C4-2B (cell line): ENCODE results near the gene HORMAD2.

Source experiments
- H3K27ac ChIP-seq: fragments of 450-650 bp; 2 replicates; pipeline ENCODE4 v1.5.1; 2017
- ZFX ChIP-seq: fragments of 450-650 bp; IDR thresholded peaks from 2 replicates; pipeline ENCODE4 v1.6.1; 2017
- TF ChIP-seq, protein P1 (sequence below): fragments of 450-650 bp; conservative IDR thresholded peaks from 2 replicates; pipeline ENCODE4 v1.5.1; 2017; ENCODE audit warnings: mild to moderate bottlenecking

The HORMAD2 gene

DNA sequence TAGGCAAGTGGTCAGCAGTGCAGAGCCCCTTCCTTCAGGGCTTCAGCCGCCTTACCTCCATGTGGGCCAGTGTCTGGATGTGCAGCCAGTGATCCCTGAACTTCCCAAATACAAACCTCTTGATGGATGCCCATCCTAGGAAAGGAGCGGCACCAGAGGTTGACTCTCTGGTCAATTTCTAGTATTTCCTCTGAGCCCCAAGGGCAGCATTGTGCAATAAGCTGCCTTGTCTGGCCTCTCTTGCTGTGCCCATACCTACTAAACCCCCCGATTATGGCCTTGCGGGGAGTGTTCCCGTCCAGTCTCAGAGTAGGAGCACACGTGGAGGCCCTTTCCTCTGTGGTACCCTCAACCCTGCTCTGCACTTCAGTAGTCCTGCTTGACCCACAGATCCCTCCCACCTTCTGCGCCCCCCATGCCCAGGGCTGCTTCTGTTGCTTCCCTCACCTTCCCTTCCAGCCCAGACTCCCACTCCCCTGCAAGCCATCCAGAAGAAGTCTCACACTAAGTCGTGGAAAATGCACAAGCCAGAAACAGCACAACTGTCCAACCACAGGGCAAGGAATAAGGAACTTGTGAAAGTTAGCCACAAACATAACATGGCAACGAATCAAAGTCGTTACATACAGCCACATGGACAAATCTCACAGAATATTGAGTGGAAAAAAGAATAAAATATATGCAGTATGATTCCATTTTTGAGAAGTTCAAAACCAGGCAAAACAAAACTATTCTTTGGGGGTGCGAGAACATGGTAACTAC lies 39.6 kb upstream of the HORMAD2 start:
- TF ChIP-seq, protein P1, sequence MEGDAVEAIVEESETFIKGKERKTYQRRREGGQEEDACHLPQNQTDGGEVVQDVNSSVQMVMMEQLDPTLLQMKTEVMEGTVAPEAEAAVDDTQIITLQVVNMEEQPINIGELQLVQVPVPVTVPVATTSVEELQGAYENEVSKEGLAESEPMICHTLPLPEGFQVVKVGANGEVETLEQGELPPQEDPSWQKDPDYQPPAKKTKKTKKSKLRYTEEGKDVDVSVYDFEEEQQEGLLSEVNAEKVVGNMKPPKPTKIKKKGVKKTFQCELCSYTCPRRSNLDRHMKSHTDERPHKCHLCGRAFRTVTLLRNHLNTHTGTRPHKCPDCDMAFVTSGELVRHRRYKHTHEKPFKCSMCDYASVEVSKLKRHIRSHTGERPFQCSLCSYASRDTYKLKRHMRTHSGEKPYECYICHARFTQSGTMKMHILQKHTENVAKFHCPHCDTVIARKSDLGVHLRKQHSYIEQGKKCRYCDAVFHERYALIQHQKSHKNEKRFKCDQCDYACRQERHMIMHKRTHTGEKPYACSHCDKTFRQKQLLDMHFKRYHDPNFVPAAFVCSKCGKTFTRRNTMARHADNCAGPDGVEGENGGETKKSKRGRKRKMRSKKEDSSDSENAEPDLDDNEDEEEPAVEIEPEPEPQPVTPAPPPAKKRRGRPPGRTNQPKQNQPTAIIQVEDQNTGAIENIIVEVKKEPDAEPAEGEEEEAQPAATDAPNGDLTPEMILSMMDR = no peak
- TF ChIP-seq ZFX = no peak
- H3K27ac ChIP-seq = no peak overlapping the region

DNA sequence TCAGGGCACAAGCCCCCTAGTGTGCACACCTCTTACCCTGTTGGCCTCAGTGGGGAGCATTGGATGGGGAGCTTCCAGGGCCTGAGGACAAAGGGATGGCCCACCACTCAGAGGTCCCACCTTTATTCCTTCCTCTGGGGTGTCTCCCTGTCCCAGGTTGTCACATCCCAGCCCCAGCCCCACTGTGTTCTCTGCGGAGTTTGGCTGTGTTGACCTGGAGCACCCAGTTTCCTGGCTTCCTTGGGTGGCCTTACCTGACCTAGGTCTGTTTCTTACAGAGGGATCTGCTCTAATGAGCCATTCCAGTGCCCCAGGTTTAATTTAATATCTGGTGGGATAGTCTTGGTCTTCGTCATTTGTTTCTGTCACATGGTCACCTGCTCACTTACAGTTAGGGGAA lies 38.8 kb upstream of the HORMAD2 start:
- no peak overlapping the region for H3K27ac ChIP-seq
- no peak for TF ChIP-seq ZFX
- TF ChIP-seq, protein P1 = no peak

DNA sequence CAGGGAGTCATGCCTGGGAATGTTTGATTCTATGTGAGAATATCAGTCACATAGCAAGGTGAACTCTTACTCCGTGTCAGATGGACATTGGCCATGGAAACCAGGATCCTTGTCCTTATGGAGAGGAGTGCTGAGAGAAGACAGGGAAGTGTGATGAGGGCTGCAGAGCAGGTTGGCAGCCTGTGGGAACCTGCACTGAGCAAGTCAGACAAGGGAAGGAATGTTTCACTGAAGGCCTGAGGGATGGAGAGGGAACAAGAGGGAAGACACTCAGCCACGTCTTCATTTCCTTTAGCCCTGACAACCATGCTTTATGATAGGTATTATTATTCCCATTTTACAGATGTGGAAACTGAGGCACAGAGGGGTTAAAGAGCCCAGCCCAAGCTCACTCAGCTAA lies 38.4 kb upstream of the HORMAD2 start:
- no peak for TF ChIP-seq ZFX
- TF ChIP-seq, protein P1 = no peak

DNA sequence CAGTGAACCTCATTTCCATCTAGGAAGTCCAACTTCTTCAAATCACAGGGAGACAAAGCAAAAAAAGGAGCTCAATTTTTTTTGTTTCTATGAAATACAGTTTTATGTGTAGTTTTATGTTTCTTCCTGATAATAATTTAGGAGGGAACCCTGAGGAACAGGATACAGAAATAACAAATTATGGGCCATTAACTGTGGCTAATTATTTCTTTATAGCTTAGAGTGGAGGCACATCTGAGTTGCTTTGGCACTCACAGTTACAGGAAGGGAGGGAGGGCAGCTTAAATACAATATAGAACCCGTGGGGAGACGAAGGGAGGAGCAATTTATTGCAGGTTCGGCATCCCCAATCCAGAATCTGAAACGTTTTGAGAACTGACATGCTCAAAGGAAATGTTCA lies 37.1 kb upstream of the HORMAD2 start:
- no peak overlapping the region for H3K27ac ChIP-seq

More for the DNA sequence above, 38.4 kb upstream of the HORMAD2 start:
- no peak overlapping the region for H3K27ac ChIP-seq

DNA sequence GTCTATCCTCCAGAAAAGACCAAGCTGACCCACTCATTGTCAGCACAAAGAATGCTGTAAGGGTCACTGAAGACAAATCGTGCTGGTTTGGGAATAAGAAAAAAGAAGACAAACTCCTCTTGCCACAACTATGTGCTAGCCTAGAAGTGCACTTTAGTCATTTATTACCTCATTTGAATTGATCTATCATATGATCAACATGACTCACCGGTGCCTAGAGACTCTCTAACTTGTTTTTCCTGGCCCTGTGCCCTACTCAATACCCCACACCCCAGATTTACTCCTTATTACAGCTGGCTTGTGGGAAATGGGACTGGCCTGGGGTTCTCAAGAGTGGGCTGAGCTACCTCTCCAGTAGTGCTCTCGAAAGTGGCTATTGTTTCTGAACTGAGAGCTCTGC lies 35.9 kb upstream of the HORMAD2 start:
- H3K27ac ChIP-seq = no peak overlapping the region
- no peak for TF ChIP-seq ZFX
- TF ChIP-seq, protein P1 = no peak

More for the DNA sequence above, 37.1 kb upstream of the HORMAD2 start:
- TF ChIP-seq, protein P1 = no peak
- TF ChIP-seq ZFX = no peak

DNA sequence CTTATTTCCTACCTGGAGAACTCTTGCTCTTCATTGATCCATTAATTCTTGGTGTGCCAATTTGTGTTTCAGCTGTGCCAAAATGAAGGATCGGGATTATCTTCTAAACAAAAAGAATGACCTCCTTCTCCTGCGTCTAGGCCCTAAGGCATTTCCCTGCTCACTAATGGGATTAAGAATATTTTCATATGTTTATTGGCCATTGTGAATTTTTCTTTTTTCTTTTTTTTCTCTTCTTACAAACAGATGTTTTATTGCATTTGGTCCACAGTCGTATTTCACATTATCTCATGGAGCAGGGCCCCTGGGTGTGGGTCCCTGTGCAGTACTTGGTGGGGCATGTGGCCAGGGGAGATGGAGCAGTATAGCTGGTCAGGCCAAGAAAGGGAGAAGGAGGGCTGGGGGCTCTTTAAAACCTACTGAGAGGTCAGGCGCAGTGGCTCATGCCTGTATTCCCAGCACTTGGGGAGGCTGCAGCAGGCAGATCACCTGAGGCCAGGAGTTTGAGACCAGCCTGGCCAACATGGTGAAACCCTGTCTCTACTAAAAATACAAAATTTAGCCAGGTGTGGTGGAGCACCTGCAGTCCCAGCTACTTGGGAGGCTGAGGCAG lies 35.3 kb upstream of the HORMAD2 start:
- TF ChIP-seq, protein P1 = no peak
- no peak for TF ChIP-seq ZFX
- H3K27ac ChIP-seq = no peak overlapping the region

DNA sequence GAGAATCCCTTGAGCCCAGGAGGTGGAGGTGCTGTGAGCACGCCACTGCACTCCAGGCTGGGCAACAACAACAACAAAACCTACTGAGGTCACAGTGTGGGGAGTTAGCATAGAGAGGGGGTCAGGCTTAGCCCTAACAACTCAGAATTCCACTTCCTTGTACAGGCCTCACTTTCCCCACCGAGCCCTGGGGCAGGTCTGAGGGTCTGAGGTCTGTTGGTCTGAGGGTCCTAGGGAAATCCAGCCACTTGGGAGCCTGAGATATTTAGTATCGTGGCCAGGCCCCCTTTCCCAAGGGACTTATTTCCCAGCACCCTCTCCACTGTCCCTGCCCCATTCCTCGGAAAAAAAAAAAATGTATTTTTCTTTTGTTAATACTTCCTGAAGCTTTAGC lies 34.8 kb upstream of the HORMAD2 start:
- TF ChIP-seq, protein P1 = no peak
- no peak for TF ChIP-seq ZFX
- H3K27ac ChIP-seq = no peak overlapping the region
